Heart left ventricle (tissue), 16 donors: ENCODE results near the gene C19orf73. TPM values are rescaled to one million over a fixed set of nuclear protein-coding genes. Genes with fewer than 3 reads are reported as not detected.

Experiments
- ATAC-seq, 4 donors: fragments of 200-7000 bp; cut with Tn5 transposase; one replicate each; pipeline ENCODE4 v1.9.1; 2020 to 2022; ENCODE audit warnings: moderate library complexity in 4 of 4, mild to moderate bottlenecking in 3 of 4, moderate number of reproducible peaks in 1 of 4
- DNase-seq, 5 donors: peaks; one replicate each; pipeline ENCODE4 v3.0.0-alpha.2; 2020
- H3K27ac ChIP-seq, 12 donors: fragments of 200-600 bp; sonication (generic) in 4 of 12; one replicate each; pipeline versions ENCODE4 v1.5.0 to v1.8.0; 2016 to 2022; ENCODE audit warnings: mild to moderate bottlenecking in 2 of 12
- H3K27me3 ChIP-seq, 9 donors: fragments of 200-600 bp; sonication (generic) in 2 of 9; one replicate each; pipeline versions ENCODE4 v1.5.1 to v1.8.0; 2016 to 2022; ENCODE audit warnings: mild to moderate bottlenecking in 3 of 9
- H3K36me3 ChIP-seq, 9 donors: fragments of 200-600 bp; sonication (generic) in 2 of 9; one replicate each; pipeline versions ENCODE4 v1.5.0 to v1.8.0; 2018 to 2022; ENCODE audit warnings: mild to moderate bottlenecking in 2 of 9
- H3K4me1 ChIP-seq, 12 donors: fragments of 200-600 bp; sonication (generic) in 4 of 12; one replicate each; pipeline versions ENCODE4 v1.5.0 to v1.8.0; 2016 to 2022; ENCODE audit warnings: mild to moderate bottlenecking in 3 of 12
- H3K4me3 ChIP-seq, 12 donors: fragments of 200-600 bp; sonication (generic) in 4 of 12; one replicate each; pipeline versions ENCODE4 v1.5.0 to v1.8.0; 2017 to 2022; ENCODE audit warnings: mild to moderate bottlenecking in 9 of 12, moderate library complexity in 4 of 12
- H3K9me3 ChIP-seq, 12 donors: fragments of 200-600 bp; sonication (generic) in 4 of 12; one replicate each; pipeline versions ENCODE4 v1.5.0 to v1.8.0; 2016 to 2022; ENCODE audit warnings: mild to moderate bottlenecking in 1 of 12
- CTCF ChIP-seq, 12 donors: fragments of 200-600 bp; sonication (generic) in 4 of 12; IDR thresholded peaks; one replicate each; pipeline versions ENCODE4 v1.5.0 to v1.8.0; 2018 to 2022; ENCODE audit warnings: antibody characterized with exemption in 12 of 12, mild to moderate bottlenecking in 5 of 12
- POLR2A ChIP-seq, 2 donors: fragments of 450-650 bp; IDR thresholded peaks; one replicate each; pipeline ENCODE4 v1.6.1; 2017; ENCODE audit warnings: antibody characterized with exemption in 2 of 2, mild to moderate bottlenecking in 2 of 2, moderate library complexity in 2 of 2
- WGBS, 4 donors: extraction: QIAGEN DNeasy Blood & Tissue Kit in 2 of 4; methylation state at CpG; one replicate each; pipeline versions ENCODE4 v1.1.5 to v1.1.7; 2013 to 2018; 5-methylcytosine and 5-hydroxymethylcytosine counted together
- intact Hi-C, 10 donors: fragments of 100-400 bp; cut with DNase I; formaldehyde crosslinking; loops; one replicate each; pipeline versions ENCODE4 v1.11.1 to v1.14.2; 2022
- long read RNA-seq, 3 donors: library from polyadenylated mRNA; unstranded; transcript quantifications; one replicate each; pipeline ENCODE4 v2.0.0, GENCODE V29; 2020 to 2021
- polyA plus RNA-seq, 2 donors: library from polyadenylated mRNA; stranded (reverse); fragments of 200-250 nt; gene quantifications; one replicate each; pipeline ENCODE4 v1.2.3, GENCODE V29; 2013
- total RNA-seq, 9 donors: library from RNA; depleted of rRNA in 2 of 9; stranded (reverse); fragments of >200 nt in 2 of 9; fragmentation: NEBNext Ultra II Directional in 3 of 9; extraction: Animal tissue kit (Norgen Biotek cat#: 25700) in 3 of 9; gene quantifications; one replicate each; pipeline versions ENCODE4 v1.1.0 to v1.2.4, GENCODE V29; 2016 to 2023
- donor health status: ischemic (EF 13 %, LVEDD 7.1; RV severe dilation, severe dysfunction).
- donor health status: healthy with polysubstance abuse.
- donor health status: DM: no; HTN: yes; CAD: no.
- donor health status: DM: no; HTN: no; CAD: no.
- donor health status: ischemic (EF 25% LVEDD 6.9; RV normal size, moderate dysfunction).
- donor health status: ischemic (EF 25% LVEDD 5.7; RV mildly dilated, moderate dysfunction).
- donor health status: healthy.
- donor health status: DM: yes; HTN: yes; CAD: no.
- donor health status: ischemic (EF 35%, LVEDD 5.7; RV mildly dilated, moderate dysfunction).
- donor health status: nonischemic (EF 11% LVEDD 7.7; RV severe dilation, severe dysfunction).
- donor health status: DM: yes; HTN: yes; CAD: no.
- donor health status: PGD.
- donor health status: ischemic (EF 29% LVEDD 5.4; RV normal size, mild dysfunction).
- donor health status: nonischemic (EF 23%, LVEDD 6.1; RV moderate dilation, normal function).

Gene C19orf73
- total RNA-seq, result 1 to 10 TPM in 6 of 9 donors, under 1 TPM in 3; 0.69 to 3.1 (median 1.3) TPM
- polyA plus RNA-seq, result 1 to 10 TPM; 1.4 to 3.8 TPM
- long read RNA-seq, donor 1, partial matches to known transcripts, result 0 of 1 reads
- long read RNA-seq, donor 1, other reads (novel, unspliced or antisense), result 0 of 1 reads
- long read RNA-seq, donor 2, result 0 reads
- long read RNA-seq, donor 3, result 0 reads

DNA sequence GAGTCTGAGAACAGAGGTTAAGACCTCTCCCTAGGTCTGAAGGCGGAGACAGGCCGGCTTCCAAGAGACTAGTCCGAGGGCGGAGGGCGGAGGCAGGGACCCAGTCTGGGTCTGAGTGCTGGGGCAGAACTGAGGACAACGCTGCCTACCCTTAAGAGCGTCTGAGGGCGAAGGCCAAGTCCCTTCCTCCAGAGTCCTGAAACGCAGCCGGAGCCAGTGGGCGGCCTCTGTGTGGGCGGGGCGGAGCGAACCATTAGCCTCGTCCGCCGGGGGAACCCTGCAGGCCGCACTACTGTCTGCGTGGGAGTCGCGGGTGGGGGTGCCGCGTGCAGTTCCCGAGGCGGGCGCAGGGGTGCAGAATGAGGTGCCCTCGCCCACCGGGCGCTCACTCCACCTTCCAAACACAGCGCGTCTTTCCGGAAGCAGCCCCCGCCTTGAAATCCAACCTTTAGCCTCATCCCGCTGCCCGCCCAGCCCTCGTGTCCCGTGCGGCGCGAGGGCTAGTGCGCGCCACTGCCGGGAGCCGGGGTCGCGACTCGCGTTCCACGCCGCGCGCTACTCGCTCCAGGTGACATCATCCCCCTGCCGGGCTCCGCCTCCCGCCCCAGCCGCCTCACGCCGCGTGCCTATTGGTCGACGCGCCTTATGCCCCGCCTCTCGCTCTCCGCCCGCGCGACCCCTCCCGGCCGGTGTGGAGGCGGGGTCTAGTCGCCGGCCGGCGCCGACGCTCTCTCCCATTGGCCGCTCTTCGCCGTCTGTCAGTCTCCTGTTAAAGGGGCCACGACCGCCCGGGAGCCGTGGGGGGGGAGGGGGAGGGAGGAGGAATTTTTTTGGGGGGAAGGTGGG is at the start of gene C19orf73:
Gene C19orf73, minus strand, starts transcription at position 579 of the 846 bp plus-strand sequence. Its CDS starts 121 bp downstream, at position 458.
- H3K36me3 ChIP-seq, result no peaks in the 10 kb centered on the region
- DNase-seq (peak; percentile 95 to 98 (median 96)), ATAC-seq (peak; percentile 88 to 94 (median 92))
- TF ChIP-seq CTCF (IDR thresholded peaks at IDR 0.05) (peak in 7 of 12 donors; percentile 8 to 30 (median 19)), POLR2A (IDR thresholded peaks at IDR 0.05) (peak in 1 of 2 donors; percentile 61)
- 0 to 4% (median 1%) methylated on average over 12 to 85 of the region's 85 CpGs for WGBS, 4 donors
- H3K27ac ChIP-seq, result peak within 1 kb of the TSS; percentile 93 to 99 (median 98)
- intact Hi-C loops, result loop anchor here in 4 of 10 donors (1.0 to 5.0 kb wide), 4 partner anchors 25 to 34 kb away; no protein-coding TSS in a partner anchor
- H3K9me3 ChIP-seq, result no peaks in the 10 kb centered on the region
- H3K4me1 ChIP-seq, result peaks cover 5 to 51% (median 29%) of the 10 kb centered on the region in 12 donors
- peaks cover 0 to 13% (median 0%) of the 10 kb centered on the region in 9 donors for H3K27me3 ChIP-seq
- H3K4me3 ChIP-seq, result peak within 1 kb of the TSS; percentile 36 to 79 (median 65)

DNA sequence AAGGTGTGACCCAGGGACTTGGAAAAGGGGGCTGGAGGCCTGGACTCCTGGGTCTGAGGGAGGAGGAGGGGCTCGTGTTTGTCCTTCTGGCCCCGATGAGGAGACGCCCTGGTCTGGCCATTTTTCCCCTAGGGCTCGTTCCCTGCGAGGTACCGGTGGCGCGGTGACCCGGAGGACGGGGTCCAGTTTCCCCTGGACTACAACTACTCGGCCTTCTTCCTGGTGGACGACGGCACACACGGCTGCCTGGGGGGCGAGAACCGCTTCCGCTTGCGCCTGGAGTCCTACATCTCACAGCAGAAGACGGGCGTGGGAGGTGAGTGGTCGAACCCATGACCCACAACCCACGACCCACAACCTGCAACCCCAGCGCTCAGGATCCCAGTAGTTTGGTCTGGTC is 49.5 kb upstream of the C19orf73 start:
- 92 to 95% (median 95%) methylated on average over 23 of the region's 23 CpGs for WGBS, 4 donors
- Histone ChIP-seq H3K36me3 (peaks cover 0 to 58% (median 53%) of the 10 kb centered on the region in 9 donors), H3K27me3 (no peaks in the 10 kb centered on the region), H3K9me3 (no peaks in the 10 kb centered on the region), H3K4me1 (peaks cover 5 to 26% (median 16%) of the 10 kb centered on the region in 12 donors), H3K27ac (no peak overlapping the region), H3K4me3 (no peak overlapping the region)
- ATAC-seq (no peak), DNase-seq (peak in 1 of 5 donors; percentile 53)
- TF ChIP-seq CTCF (IDR thresholded peaks at IDR 0.05) (no peak), POLR2A (IDR thresholded peaks at IDR 0.05) (no peak)
- intact Hi-C loops, result loop anchor here in 1 of 10 donors (5.0 kb wide), 1 partner anchor 39 kb away; no protein-coding TSS in a partner anchor

- H3K9me3 ChIP-seq, result no peaks in the 10 kb centered on the region
- no peak overlapping the region for H3K27ac ChIP-seq
- intact Hi-C loops, result loop anchor here in 1 of 10 donors (5.0 kb wide), 1 partner anchor 39 kb away; no protein-coding TSS in a partner anchor
- no peak overlapping the region for H3K4me3 ChIP-seq
- ATAC-seq, result no peak
- 83 to 88% (median 85%) methylated on average over 24 to 25 of the region's 25 CpGs for WGBS, 4 donors
- no peaks in the 10 kb centered on the region for H3K27me3 ChIP-seq
- H3K4me1 ChIP-seq, result peaks cover 5 to 26% (median 16%) of the 10 kb centered on the region in 12 donors
- peaks cover 0 to 55% (median 48%) of the 10 kb centered on the region in 9 donors for H3K36me3 ChIP-seq
- DNase-seq, result peak in 1 of 5 donors; percentile 52
- TF ChIP-seq POLR2A (IDR thresholded peaks at IDR 0.05) (no peak), CTCF (IDR thresholded peaks at IDR 0.05) (no peak)
Measured at GRCh38 chr19:49167857-49168409, 49.0 kb upstream of the C19orf73 start.
